ENCODE results near the gene MDP1.

GRCh38 chr14:24224618-24225071 lies 8.8 kb upstream of the MDP1 start:
- TF ChIP-seq ZFP30 (CRISPR knock-in tag; IDR thresholded peaks at IDR 0.05), result no peak
- TF ChIP-seq CREB5 (CRISPR knock-in tag; IDR thresholded peaks at IDR 0.05; ENCODE audit: low read depth), result no peak
- TF ChIP-seq ARNTL (CRISPR knock-in tag; IDR thresholded peaks at IDR 0.05; ENCODE audit: borderline replicate concordance, low read depth), result no peak
- no peak for TF ChIP-seq POU6F1 (CRISPR knock-in tag; IDR thresholded peaks at IDR 0.05; ENCODE audit: borderline replicate concordance, low read depth)
- TF ChIP-seq ESRRG (CRISPR knock-in tag; IDR thresholded peaks at IDR 0.05), result no peak
- TF ChIP-seq SNAI2 (CRISPR knock-in tag; IDR thresholded peaks at IDR 0.05), result no peak
- no peak for TF ChIP-seq PATZ1 (CRISPR knock-in tag; IDR thresholded peaks at IDR 0.05; ENCODE audit: borderline replicate concordance)
- no peak for TF ChIP-seq BACH2 (CRISPR knock-in tag; IDR thresholded peaks at IDR 0.05; ENCODE audit: borderline replicate concordance)
- no peak for TF ChIP-seq ZNF565 (CRISPR knock-in tag; conservative IDR thresholded peaks at IDR 0.05; ENCODE audit: low read depth)

All from SK-N-SH treated with all-trans-retinoic acid at 6 μM for 48 hours (cell line).